Cortex of kidney (tissue), 1 donor: ENCODE results near the gene VSTM4.

Source experiments
- DNase-seq: peaks from one replicate; lab custom pipeline; 2025; lab: John Stamatoyannopoulos, UW

VSTM4 gene

DNA sequence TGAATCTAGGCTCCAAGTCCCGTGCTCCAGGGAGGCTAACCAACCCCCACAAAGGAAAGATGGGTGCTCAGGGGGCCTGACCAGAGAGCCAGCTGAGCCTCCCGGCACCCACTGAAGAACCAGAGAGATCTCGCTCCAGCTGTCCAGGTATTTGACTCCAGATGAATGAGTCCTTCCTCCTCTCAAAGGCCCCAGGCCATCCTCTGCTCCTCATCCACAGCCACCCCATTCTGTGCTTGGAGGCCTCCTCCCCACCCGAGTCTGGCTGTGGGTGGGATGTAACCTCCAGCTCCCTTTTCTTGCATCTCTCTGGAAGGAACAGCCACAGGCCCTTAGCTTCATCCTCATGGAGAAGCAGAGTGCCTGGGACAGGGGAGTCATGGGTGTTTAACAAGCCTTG lies 44.6 kb downstream of the VSTM4 start:
- no peak for DNase-seq

DNA sequence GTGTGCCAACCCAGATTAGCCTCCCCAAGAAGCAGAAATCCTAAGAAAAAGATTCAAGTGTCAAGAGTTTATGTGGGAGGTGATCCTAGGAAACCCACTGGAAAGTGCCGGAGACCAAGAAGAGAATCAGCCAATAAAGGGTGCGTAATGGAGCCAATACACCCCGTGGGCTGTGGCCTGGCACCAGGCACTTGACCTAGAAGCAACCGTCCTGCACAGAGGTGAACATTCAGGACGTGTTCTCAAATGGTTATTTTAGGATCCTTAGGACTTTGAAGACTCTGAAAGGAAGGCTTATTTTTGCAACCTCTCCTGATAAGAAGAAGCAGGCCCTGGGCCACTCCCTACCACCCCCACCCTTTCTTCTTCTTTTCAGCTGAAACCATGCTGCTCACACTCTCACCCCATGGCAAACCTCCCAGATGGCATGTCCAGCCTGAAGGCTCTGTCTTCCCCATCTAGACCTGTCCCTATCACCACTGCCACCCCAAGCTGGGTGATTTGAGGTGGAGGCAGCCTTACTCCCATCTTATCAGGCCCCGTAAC lies 46.6 kb downstream of the VSTM4 start:
- DNase-seq: no peak

DNA sequence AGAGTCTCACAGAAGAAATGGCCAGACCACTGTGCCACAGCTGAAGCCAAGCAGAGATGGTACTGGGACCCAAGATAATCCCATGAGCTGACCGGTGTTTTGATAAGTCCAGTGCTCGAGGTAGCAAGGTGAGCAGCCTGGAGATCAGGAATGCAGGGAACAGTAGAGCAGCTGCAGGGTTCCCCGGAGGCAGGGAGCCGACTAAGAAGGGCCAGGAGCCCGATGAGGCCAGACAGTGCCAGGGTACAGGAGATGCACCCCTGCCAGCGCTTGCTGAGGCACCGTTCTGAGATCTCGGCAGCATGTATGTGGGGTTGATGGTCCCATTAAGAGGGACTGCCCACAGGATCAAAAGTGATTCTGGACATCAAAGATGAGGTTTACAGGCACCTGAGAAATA lies 47.1 kb downstream of the VSTM4 start:
- no peak for DNase-seq

DNA sequence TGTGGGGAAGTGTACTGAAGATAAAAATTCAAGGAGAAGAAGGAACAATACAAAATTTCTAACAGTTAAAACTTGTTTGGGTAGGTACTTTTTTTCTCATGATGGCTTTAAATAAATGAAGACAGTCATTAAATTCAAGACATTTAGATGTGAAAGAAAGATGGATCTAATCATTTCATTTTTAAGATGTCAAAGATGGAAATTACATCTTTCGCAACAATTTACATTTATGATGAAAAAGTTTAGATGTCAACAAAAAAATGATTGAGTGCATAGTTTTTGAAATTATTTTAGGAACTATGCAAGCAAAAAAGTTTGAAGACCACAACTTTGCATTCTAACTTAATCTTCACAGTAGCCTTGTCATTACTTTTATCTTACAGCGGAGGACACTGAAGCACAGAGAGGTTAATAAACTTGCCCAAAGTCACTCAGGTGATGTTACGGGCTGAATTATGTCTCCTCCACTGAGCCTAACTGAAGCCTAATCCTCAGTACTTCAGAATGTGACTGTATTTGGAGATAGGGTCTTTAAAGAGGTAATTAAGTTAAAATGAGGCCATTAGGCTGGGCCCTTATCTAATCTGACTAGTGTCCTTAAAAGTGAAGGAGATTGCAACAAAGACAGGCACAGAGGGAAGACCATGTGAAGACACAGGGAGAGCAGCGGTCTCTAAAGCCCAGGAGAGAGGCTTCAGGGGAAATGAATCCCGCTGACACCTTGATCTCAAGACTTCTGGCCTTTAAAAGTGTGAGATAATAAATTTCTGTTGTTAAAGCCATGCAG lies 48.2 kb downstream of the VSTM4 start:
- DNase-seq: no peak

DNA sequence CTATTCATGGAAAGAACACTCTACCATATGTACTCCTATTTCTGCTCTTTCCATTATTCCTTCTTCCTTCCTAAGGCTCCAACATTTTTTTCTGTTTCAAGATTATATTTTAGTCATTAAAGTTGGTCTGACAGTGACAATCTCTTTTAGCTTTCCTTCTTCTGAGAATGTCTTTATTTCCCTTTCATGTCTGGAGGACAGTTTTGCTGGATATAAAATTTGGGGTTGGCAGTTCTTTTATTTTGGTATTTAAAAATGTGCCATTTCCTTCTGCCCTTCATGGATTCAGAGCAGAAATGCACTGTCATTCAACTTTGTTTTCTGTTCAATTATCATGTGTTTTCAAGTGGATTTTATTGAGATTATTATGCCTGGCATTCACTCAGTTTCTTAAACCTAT lies 53.1 kb downstream of the VSTM4 start:
- no peak for DNase-seq

DNA sequence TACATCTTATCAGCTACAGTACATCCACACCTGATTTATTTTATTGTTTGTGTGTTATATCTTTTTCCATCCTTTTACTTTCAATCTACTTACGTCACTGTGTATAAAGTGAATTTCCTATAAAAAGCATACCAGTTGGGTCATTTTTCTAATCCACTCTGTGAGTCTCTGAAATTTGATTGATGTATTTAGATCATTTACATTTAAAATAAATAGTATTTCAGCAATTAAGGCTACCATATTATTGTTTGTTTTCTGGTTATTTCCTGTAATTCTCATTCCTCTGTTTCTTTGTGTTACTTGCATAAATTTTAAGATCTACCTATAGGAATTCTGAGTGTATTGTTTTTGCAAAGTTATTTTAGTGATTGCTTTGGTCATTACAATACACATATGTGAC lies 53.7 kb downstream of the VSTM4 start:
- DNase-seq: no peak

DNA sequence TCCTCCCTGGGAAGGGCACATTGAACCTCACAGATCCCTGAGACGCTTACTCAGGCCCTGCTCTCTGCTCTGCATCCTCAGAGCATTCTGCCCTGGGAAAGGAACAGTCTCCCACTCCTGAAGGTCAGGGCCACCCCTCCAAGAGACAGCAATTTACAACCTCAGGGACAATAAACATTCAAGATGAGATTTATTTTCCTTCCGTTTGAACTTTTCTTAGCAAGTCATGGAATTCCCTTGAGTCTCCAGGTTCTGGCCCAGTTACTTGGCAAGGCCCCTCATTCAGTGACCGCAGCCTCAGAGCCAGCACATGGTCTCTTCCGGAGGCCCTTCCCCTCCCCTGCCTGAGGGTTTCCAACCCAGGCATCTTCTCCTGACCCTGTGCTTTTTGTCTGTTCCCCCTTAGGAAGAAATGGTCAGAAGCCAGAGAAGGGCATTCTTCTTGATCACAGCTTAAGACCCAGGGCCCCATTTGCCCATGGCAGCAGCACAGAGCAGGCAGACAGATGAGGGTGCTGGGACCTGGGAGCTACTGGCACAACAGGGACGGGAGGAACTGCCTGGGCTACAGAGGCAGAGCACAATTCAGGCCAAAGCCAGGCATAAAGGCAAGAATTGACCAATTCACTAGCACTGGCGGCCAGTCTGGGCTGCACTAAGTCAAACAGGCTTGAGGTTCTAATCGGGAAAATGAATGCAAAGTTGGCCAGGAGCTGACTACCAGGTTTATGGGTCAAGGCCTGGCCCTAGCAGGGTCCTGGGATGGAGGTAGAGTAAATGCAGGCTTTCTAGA lies 56.7 kb downstream of the VSTM4 start:
- DNase-seq: no peak

DNA sequence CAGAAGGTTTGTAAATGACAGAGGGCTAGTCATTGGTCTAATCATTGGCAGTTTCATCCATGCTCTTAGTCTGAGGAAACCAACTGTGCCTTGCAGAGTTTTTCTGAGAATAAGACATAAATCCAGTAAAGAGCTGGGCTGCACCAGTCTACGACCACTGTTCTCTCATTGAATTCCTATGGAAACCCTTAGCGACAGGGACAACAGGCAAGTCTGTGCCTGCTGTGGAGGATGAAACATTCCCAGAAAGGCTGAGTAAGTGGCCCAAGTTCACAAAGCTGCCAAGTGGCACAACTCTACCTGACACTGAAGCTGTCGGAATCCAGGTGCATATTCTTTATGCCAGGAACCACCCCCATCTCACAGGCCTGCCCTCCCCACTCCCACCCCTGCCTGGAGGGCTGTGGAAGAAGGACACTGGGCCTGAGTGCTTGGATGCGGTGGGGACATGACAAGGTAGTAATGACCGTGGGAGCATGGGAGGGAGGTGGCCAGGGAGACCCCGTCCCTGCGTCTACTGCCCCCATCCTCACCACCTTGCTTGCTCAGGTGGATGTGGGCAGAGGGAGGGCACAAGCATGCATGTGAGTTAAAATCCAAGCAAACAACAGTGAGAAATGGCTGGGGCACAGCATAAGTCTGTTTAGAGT lies 58.0 kb downstream of the VSTM4 start:
- DNase-seq: no peak

DNA sequence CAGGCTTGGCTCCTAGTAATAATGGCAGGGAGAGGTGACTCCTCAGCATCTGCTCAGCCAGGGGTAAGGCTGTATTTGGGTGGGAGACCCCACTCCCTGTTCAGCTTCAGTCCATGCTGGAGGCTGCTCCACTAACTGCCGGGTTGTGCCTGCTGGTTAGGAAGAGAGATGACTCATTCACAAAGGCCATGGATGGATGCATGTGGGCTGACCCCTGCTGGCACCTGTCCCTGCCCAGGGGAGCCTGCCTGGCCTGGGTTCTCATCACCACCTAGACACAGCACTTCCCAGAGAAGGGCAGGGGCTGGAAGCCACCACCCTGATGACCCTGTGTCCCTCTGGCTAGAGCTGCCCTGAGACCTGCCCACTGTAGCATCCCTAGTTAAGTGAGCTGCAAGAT lies 59.0 kb downstream of the VSTM4 start:
- no peak for DNase-seq

DNA sequence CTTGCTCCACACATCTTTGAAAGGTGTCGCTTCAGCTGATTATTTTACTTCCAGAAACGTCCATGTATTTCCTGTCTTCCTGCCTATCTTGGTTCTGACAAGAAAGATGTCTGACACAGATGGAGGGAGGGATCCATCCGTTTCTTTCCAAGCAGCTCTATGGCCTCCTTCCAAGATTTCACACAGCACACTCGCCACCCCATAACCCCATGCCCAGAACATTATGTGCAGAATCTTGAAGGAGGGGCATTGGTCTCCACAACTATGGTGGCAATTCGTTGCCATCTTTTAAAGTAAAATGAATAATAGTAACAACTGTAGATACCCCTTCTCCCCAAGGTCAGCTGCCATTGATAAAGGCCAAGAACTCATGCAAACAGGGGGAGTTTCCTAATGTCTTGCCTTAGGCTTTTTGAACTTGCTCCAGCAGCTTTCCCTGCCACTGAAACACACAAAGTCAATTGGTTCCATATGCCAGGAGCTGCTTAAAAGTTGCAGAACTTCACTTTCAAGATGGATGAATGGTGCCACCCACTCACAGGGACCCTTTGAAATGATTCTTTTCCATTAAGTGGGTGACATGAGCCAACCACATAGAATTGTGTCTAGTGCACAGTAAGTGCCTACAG lies 60.0 kb downstream of the VSTM4 start:
- DNase-seq: no peak

DNA sequence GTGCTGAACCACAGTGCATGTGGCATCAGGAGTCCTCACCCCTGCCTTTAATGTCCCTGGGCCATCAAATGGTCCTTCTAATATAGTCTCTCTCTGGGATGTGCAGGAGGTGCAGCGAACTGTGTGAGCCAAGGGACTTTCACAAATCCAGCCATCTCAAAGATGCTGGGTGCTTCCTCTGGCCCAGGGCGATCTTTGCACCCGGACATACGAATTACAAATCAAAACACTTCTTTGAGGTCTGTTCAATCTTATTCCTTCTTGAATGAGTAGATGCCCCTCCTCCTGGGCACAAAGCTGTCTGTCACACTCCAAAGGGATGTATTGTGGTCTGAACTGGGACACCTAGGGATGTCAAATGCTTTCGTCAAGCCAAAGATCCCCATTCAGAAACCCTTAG lies 60.6 kb downstream of the VSTM4 start:
- no peak for DNase-seq

DNA sequence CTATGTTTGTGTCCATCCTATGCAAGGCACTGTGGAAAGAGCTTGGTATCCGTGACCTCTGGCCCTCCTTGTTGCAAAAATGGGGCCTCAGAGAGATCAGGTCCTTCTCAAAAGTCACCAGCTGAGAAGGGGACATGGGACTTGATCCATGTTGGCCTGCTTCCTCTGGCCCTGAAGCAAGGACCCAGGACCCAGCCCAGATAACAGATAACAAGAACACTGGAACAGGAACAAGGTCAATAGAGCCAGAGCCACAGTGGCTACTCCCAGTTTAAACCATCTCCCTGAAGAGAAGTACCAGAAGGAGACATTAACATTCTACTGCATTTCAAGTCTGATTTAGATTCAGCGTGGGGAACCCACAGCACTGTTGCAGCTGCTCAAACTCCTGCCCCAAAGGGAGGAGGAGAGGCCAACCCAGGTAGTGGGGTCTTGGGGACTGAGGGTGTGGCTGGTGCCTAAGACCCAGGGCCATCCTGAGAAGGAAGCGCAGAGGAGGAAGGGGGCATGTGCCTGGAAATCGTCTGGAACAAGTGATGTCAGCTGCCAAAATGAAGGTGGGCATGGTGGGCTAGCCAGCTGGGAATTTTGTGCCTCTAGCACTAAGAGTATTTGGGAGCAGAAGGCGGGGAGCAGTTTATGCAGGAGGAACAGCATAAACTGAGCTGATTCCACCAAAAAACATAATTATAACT lies 61.2 kb downstream of the VSTM4 start:
- DNase-seq: no peak

DNA sequence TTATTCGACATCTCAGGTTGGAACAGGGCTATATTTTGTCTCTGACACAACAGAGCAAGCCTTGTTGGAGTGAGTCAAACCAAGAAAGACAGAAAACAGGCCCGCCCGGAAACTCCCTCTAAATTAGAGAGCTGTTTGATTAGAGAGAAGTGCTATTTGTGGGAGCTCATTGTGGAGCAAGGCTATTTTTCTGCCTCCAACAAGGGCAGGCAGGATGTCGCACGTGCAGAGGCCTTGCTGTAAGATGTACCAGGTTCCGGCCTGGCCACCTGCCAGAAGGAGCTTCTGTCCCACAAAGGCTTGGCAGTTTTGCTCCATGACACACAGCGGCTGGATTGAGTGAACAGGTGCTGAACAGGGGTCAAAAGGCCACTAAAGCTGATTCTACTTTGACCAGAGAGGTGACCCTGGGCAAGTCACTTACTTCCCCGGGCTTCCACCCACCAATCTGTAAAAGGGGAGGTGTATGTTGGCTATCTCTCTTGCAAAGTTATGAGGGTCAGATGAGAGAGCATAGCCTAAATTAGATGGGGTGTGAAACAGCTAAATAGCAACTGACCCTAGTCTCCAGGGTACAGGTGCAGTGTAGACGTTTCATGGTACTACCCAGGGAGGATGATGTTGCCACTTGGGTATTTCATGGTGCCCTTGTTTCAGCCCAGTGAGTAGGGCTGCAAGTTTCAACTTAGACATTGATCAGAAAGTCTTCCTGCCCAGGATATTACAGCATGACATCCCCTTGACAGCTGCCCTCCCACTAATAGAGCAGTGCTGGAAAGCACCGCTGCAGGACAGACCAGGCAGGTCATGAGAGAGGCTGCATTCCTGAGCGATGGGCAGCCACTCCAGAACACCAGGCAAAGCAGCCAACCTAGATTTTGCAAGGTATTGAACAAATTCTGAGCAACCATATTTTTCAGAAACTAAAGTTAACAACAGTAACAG lies 62.0 kb downstream of the VSTM4 start:
- DNase-seq: no peak

DNA sequence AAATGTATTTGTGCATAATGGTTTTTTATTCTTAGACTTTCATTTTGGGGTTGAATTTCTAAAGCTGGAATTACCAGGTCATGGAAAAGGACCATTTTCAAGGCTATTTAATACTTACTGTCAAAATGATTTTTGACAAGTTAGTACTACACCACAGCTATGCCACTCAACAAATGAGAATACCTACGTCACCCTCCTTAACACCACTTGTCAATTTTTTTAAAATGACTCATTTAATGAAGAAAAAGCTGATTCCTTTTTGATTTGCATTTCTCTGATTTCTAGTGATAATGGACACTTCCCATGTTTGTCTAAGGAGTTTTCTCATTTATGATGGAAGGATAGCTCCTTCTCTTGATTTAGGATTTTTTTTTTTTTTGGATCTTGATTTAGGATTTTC lies 63.3 kb downstream of the VSTM4 start:
- no peak for DNase-seq

DNA sequence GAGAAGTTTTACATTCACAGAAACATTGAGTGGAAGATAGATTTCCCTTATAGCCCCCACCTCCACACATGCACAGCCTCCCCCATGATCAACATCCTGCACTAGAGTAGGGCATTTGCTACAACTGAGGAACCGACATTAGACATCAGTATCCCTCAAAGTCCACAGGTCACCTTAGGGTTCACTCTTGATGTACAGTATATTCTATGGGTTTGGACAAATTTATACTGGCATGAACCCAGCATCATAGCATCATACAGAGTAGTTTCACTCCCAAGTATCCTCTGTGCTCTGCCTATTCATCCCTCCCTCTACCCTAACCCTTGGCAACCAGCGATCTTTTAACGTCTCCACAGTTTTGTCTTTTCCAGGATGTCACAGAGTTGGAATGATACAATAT lies 64.4 kb downstream of the VSTM4 start:
- no peak for DNase-seq

DNA sequence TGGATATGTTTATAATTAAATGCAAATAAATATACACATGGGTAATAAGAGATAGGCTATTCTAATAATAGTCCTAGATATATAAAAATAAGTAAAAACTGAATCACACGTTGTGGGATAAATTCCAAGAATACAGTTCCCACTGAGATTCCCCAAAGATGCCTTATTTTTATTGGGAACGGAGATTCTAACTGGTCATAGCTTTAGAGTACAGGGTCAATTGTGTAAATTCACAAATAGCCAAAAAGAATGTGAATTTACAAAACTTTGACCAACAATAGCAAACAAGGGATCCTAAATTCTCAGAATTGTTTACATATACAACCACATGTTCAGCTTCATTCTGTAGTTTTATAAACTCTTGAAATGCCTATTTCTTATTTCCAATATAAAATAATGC lies 65.0 kb downstream of the VSTM4 start:
- DNase-seq: no peak

DNA sequence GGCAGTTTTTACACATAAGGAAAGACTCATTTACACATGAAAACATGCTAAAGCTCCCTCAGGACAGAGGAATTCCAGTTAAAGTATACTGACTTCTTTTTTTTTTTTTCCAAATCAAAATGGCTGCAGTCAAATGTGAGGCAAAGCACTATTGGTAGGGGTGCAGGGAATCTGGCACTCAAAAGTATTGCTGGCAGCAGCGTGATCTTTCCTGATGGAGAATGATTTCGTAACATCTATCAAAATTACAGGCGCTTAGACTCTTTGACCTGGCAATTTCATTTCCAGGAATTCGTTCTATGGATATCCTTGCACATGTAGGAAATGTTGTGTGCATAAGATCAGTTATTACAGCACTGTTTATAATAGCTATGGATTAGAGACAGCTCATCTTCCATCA lies 65.7 kb downstream of the VSTM4 start:
- DNase-seq: no peak

DNA sequence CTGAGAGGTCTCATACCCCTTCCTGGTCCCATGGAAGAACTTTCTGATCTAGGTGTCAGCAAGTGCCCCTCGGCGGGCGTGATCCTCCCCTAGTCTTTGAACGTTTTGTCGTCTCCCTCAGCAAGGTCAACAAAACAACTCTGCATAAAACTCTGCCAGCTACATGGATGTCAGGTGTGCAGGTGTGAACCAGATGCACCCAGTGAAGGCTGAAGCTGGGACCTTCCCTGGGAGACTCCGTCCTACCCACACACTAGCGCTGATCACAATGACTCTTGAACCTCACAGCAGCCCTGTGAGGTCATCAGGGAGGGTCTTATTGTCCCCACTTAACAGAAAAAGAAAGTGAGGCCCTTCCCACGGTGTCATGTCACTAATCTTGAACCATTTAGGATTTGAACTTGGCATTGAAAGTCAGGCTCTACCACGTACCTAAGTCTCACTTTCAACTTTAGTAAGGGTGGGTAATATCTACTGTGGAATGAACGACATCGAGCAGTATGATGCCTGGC lies 68.1 kb downstream of the VSTM4 start:
- no peak for DNase-seq

DNA sequence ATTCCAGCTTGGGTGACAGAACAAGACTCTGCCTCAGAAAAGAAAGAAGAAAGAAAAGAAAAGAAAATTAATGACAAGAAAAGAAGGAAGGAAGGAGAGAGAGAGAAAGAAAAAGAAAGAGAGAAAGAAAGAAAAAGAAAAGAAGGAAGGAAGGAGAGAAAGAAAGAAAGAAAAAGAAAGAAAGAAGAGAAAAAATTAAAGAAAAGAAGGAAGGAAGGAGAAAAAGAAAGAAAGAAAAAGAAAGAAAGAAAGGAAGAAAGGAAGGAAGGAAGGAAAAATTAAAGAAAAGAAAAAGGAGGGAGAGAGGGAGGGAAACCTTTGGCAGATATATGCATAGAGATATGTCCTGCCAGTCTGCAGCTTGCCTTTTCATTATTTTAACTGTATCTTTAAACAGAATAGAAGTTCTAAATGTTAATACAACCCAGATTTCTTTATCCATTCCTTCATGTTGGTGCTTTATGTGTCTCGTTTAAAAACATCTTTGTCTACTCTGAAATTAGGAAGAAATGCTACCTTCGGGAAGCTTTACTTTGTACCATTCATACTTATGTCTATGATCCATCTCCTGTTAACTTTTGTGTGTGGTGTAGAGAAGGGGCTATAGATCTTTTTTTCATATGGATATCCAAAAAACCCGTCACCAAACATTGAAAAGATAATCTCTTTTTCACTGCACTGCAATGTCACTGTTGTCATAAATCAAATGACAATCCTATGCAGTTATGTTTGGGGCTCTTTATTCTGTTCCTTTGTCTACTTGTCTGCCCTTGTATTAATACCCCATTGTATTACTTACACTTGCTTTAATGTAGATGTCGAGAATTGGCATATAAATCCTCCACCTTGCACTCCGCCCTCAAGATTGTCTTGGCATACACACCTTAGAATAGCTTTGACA lies 70.8 kb downstream of the VSTM4 start:
- no peak for DNase-seq
